ENCODE measurements around the gene SLC27A6. TPM values are rescaled to one million over a fixed set of nuclear protein-coding genes. Genes with fewer than 3 reads are reported as not detected.
"Not testable (repeated sequence)": the region's sequence is repeated elsewhere in the genome, so short reads cannot be mapped to it uniquely, and the experiment has no call there.

Gene SLC27A6
- total and polyA plus RNA-seq, 4 donors, result 0.06 to 3.4 (median 0.61) TPM

DNA sequence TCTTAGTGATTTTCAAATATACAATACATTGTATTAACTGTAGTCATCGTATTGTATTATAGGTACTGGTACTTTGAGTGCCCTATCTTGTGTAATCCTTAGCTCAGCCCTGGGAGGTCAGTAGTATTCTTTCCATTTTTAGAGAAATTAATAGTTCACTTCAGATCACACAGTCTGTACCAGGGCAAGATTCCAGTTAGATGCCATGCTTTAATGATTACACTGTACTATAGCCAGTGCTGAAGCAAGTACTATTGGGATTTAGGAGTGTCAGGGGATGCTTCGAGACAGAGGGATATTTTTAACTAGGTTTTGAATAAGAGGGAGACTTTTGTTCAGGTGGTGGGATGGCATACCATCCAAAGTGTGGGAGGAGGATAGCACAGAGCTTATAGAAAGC, 41.0 kb upstream of the SLC27A6 start:
- peaks cover 0 to 2% (median 0%) of the 10 kb centered on the region in 4 donors for H3K9me3 ChIP-seq (ENCODE audit: control insufficient read depth in 4 of 4, insufficient read depth in 3 of 4, low read length in 3 of 4)
- no peak overlapping the region for H3K9ac ChIP-seq (ENCODE audit: insufficient read depth in 1 of 2, low read length in 2 of 2)
- peaks cover 0 to 12% (median 8%) of the 10 kb centered on the region in 5 donors for H3K4me1 ChIP-seq (ENCODE audit: control insufficient read depth in 5 of 5, insufficient read depth in 5 of 5, low read length in 5 of 5)
- no peak overlapping the region for H3K27ac ChIP-seq (ENCODE audit: low read depth in 1 of 2, low read length in 1 of 2)
- 80 to 95% methylated on average over 2 of the region's 2 CpGs for WGBS, 2 donors
- DNase-seq (no peak), ATAC-seq (ENCODE audit: insufficient read depth, low FRiP score) (no peak)
- no peaks in the 10 kb centered on the region for H3K36me3 ChIP-seq (ENCODE audit: control insufficient read depth in 4 of 4, insufficient read depth in 4 of 4, low read length in 4 of 4)
- TF ChIP-seq, protein P1, sequence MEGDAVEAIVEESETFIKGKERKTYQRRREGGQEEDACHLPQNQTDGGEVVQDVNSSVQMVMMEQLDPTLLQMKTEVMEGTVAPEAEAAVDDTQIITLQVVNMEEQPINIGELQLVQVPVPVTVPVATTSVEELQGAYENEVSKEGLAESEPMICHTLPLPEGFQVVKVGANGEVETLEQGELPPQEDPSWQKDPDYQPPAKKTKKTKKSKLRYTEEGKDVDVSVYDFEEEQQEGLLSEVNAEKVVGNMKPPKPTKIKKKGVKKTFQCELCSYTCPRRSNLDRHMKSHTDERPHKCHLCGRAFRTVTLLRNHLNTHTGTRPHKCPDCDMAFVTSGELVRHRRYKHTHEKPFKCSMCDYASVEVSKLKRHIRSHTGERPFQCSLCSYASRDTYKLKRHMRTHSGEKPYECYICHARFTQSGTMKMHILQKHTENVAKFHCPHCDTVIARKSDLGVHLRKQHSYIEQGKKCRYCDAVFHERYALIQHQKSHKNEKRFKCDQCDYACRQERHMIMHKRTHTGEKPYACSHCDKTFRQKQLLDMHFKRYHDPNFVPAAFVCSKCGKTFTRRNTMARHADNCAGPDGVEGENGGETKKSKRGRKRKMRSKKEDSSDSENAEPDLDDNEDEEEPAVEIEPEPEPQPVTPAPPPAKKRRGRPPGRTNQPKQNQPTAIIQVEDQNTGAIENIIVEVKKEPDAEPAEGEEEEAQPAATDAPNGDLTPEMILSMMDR (IDR thresholded peaks at IDR 0.05; ENCODE audit: control extremely low read depth, extremely low read depth), result no peak
- H3K27me3 ChIP-seq (ENCODE audit: control insufficient read depth in 3 of 3, insufficient read depth in 3 of 3, low read length in 2 of 3), result no peaks in the 10 kb centered on the region
- H3K4me3 ChIP-seq, result no peak overlapping the region

DNA sequence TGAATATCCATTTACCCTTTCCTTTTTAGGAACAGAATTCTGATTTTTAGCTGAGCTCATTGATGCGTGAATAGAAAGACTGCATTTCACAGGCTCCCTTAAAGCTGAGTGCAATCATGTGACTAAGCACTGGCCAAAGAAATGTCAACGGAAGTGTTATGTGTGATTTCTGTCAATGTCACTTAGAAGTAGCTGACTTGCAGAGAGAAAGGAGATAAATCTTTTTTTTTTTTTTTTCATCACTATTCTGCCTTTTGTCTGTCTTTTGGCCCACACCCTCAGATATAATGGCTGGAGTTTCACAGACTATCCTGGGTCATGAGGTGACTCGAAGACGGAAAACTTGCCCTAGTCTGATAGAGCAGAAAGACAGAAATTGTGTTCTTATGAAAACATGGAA, 39.3 kb upstream of the SLC27A6 start:
- Histone ChIP-seq H3K9me3 (ENCODE audit: control insufficient read depth in 4 of 4, insufficient read depth in 3 of 4, low read length in 3 of 4) (peaks cover 0 to under 1% (median 0%) of the 10 kb centered on the region in 4 donors), H3K4me1 (ENCODE audit: control insufficient read depth in 5 of 5, insufficient read depth in 5 of 5, low read length in 5 of 5) (peaks cover 0 to 12% (median 8%) of the 10 kb centered on the region in 5 donors), H3K27me3 (ENCODE audit: control insufficient read depth in 3 of 3, insufficient read depth in 3 of 3, low read length in 2 of 3) (no peaks in the 10 kb centered on the region), H3K4me3 (no peak overlapping the region), H3K27ac (ENCODE audit: low read depth in 1 of 2, low read length in 1 of 2) (peak overlapping the region in 1 of 2 donors; percentile 60), H3K9ac (ENCODE audit: insufficient read depth in 1 of 2, low read length in 2 of 2) (no peak overlapping the region), H3K36me3 (ENCODE audit: control insufficient read depth in 4 of 4, insufficient read depth in 4 of 4, low read length in 4 of 4) (no peaks in the 10 kb centered on the region)
- DNase-seq (peak; percentile 40 to 90 (median 78)), ATAC-seq (ENCODE audit: insufficient read depth, low FRiP score) (no peak)
- WGBS, 2 donors, result 72 to 76% methylated on average over 4 of the region's 4 CpGs
- TF ChIP-seq, protein P1 (IDR thresholded peaks at IDR 0.05; ENCODE audit: control extremely low read depth, extremely low read depth), result no peak

DNA sequence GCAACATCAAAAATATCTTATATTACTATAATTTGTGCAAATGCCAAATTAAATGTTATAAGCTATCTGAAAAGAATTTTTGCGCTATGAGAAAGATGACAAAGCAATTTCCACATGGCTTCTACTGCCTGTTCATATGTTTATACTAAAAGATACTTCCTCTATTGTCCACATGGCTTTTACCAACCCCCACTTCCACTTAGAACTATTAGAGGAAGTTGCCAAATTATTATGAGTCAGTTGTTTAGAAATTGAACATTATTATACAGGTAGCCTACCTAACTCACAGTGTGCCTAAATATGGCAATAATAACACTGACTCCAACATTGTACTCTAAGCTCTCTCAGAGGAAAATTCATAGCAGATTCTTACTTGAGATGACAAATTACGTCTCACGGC, 37.6 kb upstream of the SLC27A6 start:
- peaks cover 0 to 12% (median 8%) of the 10 kb centered on the region in 5 donors for H3K4me1 ChIP-seq (ENCODE audit: control insufficient read depth in 5 of 5, insufficient read depth in 5 of 5, low read length in 5 of 5)
- H3K9ac ChIP-seq (ENCODE audit: insufficient read depth in 1 of 2, low read length in 2 of 2), result no peak overlapping the region
- H3K27ac ChIP-seq (ENCODE audit: low read depth in 1 of 2, low read length in 1 of 2), result no peak overlapping the region
- H3K4me3 ChIP-seq, result no peak overlapping the region
- no peak for ATAC-seq (ENCODE audit: insufficient read depth, low FRiP score)
- peaks cover 0 to 2% (median 0%) of the 10 kb centered on the region in 4 donors for H3K9me3 ChIP-seq (ENCODE audit: control insufficient read depth in 4 of 4, insufficient read depth in 3 of 4, low read length in 3 of 4)
- H3K27me3 ChIP-seq (ENCODE audit: control insufficient read depth in 3 of 3, insufficient read depth in 3 of 3, low read length in 2 of 3), result no peaks in the 10 kb centered on the region
- TF ChIP-seq, protein P1 (IDR thresholded peaks at IDR 0.05; ENCODE audit: control extremely low read depth, extremely low read depth), result no peak
- no peaks in the 10 kb centered on the region for H3K36me3 ChIP-seq (ENCODE audit: control insufficient read depth in 4 of 4, insufficient read depth in 4 of 4, low read length in 4 of 4)
- no peak for DNase-seq
- 38 to 40% methylated on average over 3 of the region's 3 CpGs for WGBS, 2 donors

DNA sequence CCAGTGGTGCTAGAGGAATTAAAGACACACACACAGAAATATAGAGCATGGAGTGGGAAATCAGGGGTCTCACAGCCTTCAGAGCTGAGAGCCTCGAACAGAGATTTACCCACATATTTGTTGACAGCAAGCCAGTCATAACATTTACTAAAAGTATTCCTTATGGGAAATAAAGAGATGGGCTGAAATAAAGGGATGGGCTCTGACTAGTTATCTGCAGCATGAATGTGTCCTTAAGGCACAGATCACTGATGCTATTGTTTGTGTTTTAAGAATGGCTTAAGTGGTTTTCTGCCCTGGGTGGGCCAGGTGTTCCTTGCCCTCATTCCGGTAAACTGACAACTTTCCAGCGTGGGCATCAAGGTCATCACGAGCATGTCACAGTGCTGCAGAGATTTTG, 33.1 kb upstream of the SLC27A6 start:
- not testable (repeated sequence) for H3K27ac ChIP-seq (ENCODE audit: low read depth in 1 of 2, low read length in 1 of 2); H3K9me3 ChIP-seq (ENCODE audit: control insufficient read depth in 4 of 4, insufficient read depth in 3 of 4, low read length in 3 of 4); ATAC-seq (ENCODE audit: insufficient read depth, low FRiP score); H3K36me3 ChIP-seq (ENCODE audit: control insufficient read depth in 4 of 4, insufficient read depth in 4 of 4, low read length in 4 of 4); DNase-seq; H3K4me1 ChIP-seq (ENCODE audit: control insufficient read depth in 5 of 5, insufficient read depth in 5 of 5, low read length in 5 of 5); H3K27me3 ChIP-seq (ENCODE audit: control insufficient read depth in 3 of 3, insufficient read depth in 3 of 3, low read length in 2 of 3); H3K9ac ChIP-seq (ENCODE audit: insufficient read depth in 1 of 2, low read length in 2 of 2); H3K4me3 ChIP-seq
- WGBS, 2 donors, result 93 to 95% methylated on average over 4 of the region's 4 CpGs

DNA sequence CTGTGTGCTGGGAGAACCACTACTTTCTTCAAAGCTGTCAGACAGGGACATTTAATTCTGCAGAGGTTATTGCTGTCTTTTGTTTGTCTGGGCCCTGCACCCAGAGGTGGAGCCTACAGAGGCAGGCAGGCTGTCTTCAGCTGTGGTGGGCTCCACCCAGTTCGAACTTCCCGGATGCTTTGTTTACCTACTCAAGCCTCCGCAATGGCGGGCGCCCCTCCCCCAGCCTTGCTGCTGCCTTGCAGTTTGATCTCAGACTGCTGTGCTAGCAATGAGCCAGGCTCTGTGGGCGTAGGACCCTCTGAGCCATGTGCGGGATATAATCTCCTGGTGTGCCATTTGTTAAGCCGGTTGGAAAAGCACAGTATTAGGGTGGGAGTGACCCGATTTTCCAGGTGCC, 22.2 kb upstream of the SLC27A6 start:
- DNase-seq; H3K27me3 ChIP-seq (ENCODE audit: control insufficient read depth in 3 of 3, insufficient read depth in 3 of 3, low read length in 2 of 3); ATAC-seq (ENCODE audit: insufficient read depth, low FRiP score); H3K27ac ChIP-seq (ENCODE audit: low read depth in 1 of 2, low read length in 1 of 2); H3K36me3 ChIP-seq (ENCODE audit: control insufficient read depth in 4 of 4, insufficient read depth in 4 of 4, low read length in 4 of 4); H3K9ac ChIP-seq (ENCODE audit: insufficient read depth in 1 of 2, low read length in 2 of 2); H3K4me1 ChIP-seq (ENCODE audit: control insufficient read depth in 5 of 5, insufficient read depth in 5 of 5, low read length in 5 of 5); H3K9me3 ChIP-seq (ENCODE audit: control insufficient read depth in 4 of 4, insufficient read depth in 3 of 4, low read length in 3 of 4); H3K4me3 ChIP-seq: not testable (repeated sequence)
- 89% methylated on average over 7 of the region's 9 CpGs for WGBS, 2 donors
